GM18861 (cell line): ENCODE results near the gene CEP41.

Source experiments
- ATAC-seq: cut with Tn5 transposase; IDR thresholded peaks from one replicate; pipeline ENCODE4 v1.9.1; 2021; ENCODE audit not compliant: unreplicated experiment

Gene CEP41

DNA sequence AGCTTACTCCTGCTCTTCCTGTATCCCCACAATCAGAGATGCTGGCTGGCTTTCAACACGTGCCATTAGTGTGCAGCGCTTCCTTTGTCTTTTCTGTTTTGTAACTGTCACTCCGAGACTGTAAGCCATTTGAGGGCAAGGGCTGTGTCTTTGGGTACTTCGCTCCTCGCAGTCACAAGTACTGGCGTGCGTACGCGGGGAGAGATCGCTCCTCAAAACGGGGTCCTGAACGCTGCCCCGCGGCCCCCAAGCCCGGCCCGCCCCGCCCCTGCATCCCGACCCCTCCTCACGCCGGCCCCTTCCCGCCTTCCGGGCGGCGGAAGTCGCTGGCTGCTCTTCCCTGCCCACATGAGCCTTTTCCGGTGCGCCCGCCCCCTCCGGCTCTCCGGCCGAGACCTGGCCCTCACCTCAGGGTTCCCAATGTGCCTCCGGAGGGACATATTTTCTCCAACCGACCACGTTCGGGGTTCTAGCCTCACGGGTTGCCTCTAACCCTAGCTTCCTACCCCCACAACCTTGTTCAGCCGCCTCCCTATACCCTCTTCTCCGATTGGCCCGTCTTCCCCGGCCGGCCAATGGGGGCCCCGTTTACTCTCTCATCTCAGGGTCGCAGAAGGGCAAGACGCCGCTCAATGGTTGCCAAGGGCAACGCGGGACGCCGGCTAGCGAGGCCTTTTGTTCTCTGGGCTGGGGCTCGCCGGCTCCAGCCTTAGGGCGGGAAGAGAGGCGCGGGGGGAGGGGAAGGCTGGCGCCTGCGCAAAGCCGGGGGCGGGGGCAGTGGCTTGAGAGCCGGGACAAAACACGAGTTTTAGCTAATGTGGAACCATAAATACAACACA, at the start of gene CEP41:
TSS of gene CEP41 (minus strand) at position 490 of the 839 bp plus-strand sequence. CDS start at position 440, 50 bp downstream.
- peak; percentile 94 for ATAC-seq

- no peak for ATAC-seq
Observed at GRCh38 chr7:130490311-130490791, 49.5 kb upstream of the CEP41 start.

DNA sequence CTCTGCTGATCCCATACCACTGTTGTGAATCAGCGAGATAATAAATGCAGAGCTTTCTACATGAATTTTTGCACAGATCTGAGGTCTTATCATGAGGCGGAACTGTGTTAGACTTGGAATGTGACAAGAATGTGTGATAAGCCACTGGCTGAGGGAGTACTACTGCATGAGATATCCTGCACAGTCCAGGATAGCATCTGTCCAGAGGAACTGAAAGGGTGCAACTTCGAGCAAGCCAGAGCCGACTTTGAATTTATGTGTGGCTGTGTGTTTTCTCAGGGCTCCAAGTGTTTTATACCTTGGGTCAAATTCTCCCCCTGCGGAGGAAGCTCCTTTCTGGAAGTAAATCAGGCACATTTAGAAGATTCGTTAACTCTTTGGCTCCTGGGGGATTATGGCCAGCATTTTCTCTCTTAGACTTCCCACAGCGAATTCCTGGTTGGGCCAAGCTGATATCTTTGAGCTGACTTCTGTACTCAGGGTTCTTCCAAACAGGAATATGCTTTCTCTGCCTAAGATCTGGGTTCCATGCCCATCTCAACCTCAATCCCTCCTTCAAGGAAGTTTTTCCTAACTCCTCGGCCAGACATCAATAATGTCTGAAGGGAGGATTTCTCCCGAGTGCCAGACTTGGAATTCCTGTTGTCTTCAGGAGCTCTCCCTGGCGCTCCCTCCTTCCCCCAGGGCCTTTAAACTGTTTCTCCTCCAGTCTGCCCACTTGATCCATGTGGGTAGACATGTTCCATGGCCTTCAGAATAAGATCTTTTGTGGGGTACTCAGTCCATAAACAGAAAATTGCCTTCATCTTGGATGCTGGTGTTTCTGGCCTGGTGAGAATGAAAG, 48.5 kb upstream of the CEP41 start:
- no peak for ATAC-seq

DNA sequence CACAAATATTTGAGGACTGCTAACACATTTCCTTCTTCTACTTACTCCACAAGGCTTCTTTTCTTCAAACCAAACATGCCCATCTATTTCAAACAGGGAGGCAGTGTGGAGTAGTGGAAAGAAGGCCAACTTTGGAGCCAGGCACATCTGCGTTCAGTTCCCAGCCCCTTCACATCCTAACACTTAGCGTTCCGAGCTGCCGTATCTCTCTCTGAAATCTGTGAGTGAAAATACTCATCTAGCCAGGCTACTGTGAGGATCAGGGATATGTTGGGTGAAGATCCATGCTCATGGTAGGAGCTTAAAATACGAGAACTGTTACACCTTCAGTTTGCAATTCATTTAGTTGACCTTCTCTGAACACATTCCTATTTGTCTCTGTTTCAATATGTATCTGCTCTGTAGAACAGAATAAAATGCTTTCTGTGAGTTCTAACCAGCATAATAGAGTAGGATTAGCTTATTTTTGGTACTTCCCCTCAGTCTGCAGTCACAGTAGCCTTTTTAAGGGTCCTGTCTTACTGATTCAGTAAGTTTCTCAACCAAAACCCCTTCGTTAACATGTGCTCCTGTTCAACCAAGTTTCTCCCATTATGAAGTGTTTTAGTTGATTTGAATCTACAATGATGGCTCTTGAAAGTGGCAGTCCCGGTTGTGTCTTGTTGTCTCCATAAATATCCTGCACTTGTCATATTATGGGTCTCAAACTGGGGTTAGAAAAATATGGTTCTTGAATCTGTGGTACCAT, 47.8 kb upstream of the CEP41 start:
- no peak for ATAC-seq

- no peak for ATAC-seq
Observed at GRCh38 chr7:130486954-130487436, 46.2 kb upstream of the CEP41 start.

DNA sequence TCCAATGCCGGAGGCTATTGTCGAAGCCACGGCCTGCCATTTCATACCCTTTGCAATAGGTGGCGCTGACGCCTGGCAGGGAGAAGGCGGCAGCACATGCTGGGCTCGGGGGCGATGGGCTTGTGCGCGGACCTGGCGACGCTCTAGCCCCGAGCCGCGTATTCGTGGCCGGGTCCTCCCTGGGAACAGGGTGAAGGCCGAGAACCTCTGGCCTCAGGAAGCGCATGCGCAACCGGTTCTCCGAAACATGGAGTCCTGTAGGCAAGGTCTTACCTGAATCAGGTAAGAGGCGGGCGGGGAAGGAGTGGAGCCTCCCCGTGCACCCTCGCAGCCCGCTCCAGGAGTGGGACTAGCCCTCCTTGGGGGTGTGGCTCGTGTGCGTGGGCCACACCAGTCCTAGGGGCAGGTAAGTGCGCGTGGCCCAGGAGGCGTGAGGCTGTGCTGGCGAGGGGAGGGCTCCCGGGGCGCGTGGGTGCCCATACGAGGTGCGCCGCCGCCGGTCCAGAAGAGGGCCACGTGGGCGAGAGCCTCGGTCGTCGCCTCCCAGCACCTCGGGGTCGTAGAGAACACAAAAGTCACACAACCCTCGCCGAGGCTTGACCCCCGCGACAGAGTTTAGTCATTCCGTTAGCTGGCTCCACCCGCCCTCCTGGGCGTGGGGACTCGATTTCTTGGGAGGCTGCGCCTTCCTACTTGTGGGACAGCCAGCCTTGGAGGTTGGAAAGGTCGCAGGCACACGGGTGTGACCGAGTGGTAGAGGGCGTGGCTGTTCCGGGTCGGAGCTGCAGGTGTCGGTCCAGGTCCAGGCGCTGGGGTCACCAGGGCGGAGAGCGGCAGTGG, 45.5 kb upstream of the CEP41 start:
- no peak for ATAC-seq

DNA sequence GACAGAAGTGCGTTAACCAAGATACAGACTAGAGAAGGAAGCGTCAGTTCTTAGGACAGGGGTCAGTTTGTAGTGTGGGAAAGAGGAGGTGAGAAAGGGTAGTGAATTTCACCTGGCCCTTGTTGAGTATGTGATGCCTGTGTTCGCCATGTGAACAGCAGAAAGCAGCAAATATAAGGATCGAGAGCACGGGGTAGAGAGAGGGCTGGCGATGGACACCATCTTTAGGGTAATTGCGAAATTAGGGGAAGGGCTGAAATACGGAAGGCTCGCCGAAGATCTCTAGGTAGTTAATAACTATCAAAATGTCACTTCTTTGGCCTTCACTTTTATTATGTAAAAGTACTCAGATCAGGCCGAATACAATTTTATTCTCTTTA, 44.9 kb upstream of the CEP41 start:
- ATAC-seq, result no peak

DNA sequence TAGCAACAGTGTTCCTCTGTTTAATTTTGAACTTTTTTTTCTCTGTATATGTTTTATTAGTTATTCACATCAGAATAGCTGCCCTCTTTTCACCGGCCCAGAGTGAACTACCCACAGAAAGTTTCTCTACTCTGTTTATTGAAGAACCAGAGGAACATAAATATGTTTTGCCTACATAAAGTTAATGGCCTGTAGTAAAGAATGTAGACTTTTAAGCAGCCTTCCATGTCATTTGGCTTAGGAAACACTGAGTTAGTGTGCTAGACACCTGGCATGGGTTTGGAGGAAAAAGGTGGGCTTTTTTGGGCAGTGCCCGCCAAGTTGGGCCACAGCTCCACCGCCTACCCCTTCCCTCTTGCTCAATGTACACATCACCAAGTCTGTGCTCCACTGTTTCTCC, 42.2 kb upstream of the CEP41 start:
- ATAC-seq, result no peak

DNA sequence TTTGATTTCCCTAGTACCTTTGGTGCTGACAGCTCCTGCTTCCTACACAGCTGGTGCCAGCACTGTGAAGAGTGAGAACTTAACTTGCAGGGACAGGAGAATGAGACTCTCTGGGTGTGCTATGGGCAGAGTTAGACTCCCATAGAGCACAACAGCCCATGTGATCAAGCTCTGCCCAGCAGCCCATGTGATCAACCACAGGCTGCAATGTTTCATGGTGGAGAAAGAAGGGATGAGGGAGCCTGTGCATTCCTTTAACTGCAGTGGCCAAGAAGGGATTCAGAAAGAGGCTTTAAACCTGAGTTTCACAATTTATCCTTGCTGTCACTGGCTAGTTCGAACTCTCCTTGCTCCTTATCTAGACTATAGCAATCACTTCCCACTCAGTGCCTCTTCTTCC, 41.1 kb upstream of the CEP41 start:
- ATAC-seq, result no peak

DNA sequence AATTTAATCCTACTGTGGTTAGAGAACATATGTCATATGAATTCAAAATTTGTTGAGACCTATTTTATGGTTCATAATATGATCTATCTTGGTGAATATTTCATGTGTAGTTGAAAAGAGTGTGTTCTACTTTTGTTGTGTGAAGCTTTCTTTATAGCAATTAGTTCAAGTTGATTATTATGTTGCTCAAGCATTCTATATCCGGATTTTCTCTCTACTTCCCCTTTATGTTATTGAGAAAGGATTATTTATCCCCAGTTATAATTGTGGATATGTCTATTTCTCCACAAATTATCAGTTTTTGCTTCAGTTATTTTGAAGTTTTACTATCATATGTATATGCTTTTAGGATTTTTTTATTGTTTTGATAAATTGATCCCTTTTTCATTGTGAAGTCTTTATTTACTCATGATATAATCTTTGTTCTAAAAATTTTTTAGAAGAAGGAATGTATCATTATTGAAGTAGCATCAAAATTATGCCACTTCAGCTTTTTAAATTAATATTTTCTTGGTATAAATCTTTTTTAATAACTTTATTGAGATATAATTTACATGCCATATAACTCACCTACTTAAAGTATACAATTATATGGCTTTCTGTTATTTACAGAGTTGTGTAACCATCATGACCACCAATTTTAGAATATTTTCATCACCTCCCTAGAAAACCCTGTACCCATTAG, 39.0 kb upstream of the CEP41 start:
- ATAC-seq, result no peak

GRCh38 chr7:130478991-130479390, 38.2 kb upstream of the CEP41 start:
- ATAC-seq, result no peak

DNA sequence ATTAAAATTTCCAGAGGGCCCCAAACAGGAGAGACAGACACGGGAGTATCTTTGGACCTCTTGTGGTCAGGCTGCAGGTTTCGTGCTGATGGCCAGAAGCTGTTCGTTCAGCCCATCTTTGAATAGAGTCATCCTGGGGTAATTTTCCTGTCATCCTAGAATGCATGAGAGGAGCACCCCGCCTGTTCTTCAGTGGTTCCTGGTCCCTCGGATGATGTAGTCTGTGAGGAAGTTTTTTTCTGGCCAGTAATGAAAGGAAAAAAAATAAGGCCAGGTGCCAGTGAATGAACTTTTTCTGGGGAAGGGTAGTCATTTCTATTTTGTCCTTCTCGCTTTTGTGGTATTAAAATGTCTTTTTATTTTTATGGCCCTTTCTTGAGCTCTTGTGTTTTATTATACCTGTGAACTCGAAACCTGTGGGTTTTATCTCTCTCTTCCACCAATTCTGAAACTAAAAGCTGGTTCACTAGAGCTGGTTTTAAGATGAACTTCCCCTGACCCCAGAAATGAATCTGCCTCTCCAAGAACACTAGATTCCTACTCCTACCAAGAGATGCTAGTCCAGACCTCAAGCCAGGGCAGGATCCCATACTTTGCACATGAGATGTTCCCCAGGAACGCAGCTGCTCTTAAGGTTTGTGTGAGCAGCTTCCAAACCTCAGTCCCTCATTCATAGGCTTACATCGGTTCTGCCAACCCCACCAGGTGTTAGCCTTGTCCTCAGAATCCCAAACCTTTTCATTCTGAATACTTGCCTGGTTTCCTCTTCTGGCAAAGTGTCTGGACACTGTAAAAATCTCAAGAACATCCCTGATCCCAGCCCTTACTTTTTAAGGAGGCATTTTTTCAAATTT, 35.7 kb upstream of the CEP41 start:
- ATAC-seq, result peak; percentile 94

DNA sequence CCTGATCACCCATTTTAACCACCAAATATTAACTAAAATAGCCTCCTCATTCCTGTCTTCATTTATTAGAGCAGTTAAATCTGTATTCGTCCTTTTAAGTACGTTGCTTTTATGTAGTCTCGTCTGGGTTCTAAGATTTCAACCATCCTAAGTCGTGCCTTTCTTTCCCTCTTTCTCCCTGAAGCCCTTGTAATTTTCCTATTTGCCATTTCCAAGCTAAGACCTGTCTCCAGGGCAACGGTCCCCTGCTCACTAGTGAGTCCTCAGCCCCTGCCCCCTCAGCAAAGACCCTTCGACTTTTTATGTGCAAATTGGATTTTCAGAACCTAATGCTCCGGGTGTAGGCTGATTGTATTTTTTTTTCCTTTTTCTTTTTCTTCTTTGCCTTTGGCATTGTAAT, 35.0 kb upstream of the CEP41 start:
- no peak for ATAC-seq

GRCh38 chr7:130473876-130474275, 33.1 kb upstream of the CEP41 start:
- no peak for ATAC-seq

DNA sequence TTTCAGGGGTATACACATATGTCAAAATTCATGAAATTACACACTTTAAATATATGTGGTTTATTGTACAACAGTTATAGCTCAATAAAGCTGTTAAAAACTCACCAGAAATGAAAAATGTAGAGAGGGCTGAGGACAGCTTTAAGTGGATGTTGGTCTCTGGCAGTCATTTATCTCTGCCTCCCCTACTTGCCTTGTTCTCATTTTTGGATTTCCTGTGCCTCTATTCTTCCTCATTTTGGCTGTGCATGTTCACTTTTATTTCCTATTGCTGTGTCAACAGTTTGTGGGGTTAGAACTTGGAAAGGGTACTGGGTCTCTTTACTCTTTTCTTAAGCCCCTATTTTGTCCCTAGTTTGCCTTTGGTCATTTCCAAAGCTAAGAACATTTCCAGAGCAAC, 32.5 kb upstream of the CEP41 start:
- no peak for ATAC-seq

GRCh38 chr7:130471974-130472373, 31.2 kb upstream of the CEP41 start:
- no peak for ATAC-seq

GRCh38 chr7:130468612-130469011, 27.8 kb upstream of the CEP41 start:
- no peak for ATAC-seq

GRCh38 chr7:130463553-130464434, 23.0 kb upstream of the CEP41 start:
- ATAC-seq, result no peak
